Measurements from ENCODE around the gene ERMN.
A peak's percentile ranks its signal among the peaks of the same experiment; 100 is the strongest.

Gene ERMN

DNA sequence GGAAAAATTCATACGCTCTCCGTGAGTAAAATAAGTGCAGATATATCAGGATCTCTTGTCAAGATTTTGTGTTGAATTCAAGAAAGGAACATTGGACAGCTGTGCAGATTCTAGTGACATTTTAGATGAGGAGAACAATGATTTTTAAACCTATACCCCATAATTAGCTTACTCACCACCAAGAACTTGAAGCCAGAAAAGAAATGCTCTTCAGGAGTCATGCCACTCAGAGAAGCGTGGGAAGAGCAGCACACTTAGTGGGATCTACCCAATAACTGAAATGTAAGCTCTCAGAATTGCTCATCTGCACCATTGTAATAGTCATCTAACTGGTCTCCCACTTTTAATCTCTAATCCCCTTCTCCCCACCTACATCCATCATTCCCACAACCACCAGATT is 9.2 kb upstream of the ERMN start:
- Histone ChIP-seq H3K36me3 (peaks cover 0 to 9% (median 0%) of the 10 kb centered on the region in 11 experiments; a peak in 1 of 22 replicates), H3K9ac (no peak overlapping the region), H3K4me3 (no peak overlapping the region), H4K20me1 (no peaks in the 10 kb centered on the region), H3K4me1 (no peaks in the 10 kb centered on the region), H3K27ac (no peak overlapping the region), H3K27me3 (no peaks in the 10 kb centered on the region), H3K9me3 (replicated peaks in 1 of 11) (no peaks in the 10 kb centered on the region), H3K4me2 (no peak overlapping the region)
- TF ChIP-seq Cebpa-rat (IDR thresholded peaks at IDR 0.05) = no peak

DNA sequence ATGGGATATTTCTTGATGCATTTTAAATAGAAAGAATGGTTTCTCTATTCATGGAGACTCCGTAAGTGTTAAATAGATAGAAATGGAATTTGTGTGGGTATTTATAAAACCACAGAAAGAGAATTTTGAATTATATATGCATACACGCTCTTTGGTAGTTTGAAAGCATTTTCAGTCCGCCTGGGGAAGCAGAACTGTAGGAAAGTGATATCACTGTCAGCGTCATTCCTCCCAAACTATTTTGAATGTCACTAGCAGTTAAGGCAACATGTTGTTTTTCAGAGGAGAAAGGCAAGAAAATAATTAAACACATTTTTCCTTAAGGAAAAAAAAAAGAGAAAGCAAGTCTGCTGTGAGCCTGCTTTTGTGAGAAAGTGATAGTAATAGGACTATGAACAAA is 8.7 kb upstream of the ERMN start:
- TF ChIP-seq Cebpa-rat (IDR thresholded peaks at IDR 0.05) = no peak
- Histone ChIP-seq H3K9me3 (replicated peaks in 1 of 11) (no peaks in the 10 kb centered on the region), H3K4me3 (no peak overlapping the region), H3K4me1 (no peaks in the 10 kb centered on the region), H3K9ac (no peak overlapping the region), H3K27me3 (no peaks in the 10 kb centered on the region), H3K27ac (no peak overlapping the region), H4K20me1 (no peaks in the 10 kb centered on the region), H3K36me3 (peaks cover 0 to 8% (median 0%) of the 10 kb centered on the region in 11 experiments; a peak in 1 of 22 replicates), H3K4me2 (no peak overlapping the region)

DNA sequence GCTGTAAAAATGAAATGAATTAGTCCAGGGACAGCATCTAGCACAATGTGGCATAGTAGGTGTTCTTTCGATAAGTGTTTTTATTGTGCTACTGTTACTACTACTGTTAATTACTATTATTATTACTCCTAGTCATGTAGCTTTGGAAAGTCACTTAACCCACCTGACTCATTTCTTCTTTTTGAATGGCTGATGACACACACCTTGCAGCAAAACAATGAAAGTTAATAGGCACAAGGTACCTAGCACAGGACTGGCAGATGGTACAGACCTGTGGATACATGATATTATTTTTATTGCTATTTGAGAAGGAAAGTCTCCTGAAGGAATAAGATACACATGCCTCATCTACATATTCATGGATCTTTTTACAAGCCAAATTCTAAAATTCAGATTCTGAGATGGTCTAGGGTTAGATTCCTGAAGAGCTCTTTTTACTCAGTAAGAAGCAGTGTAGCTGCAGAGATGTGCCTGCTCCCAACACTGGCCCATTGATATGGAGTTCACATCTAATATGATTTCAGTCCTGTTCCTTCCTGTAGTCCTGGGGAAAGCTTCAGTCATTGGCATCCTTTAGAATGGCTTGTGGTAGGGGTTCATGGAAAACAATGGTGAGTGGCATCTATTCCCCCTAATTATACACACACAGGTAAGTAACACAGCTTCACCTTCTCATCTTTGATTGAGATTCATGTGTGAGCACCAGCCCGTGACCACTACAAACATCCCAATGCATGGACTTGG is 7.9 kb upstream of the ERMN start:
- H3K27ac ChIP-seq = no peak overlapping the region
- peaks cover 0 to 8% (median 0%) of the 10 kb centered on the region in 11 experiments; a peak in 1 of 22 replicates for H3K36me3 ChIP-seq
- TF ChIP-seq Cebpa-rat (IDR thresholded peaks at IDR 0.05) = no peak
- no peak overlapping the region for H3K4me3 ChIP-seq
- no peaks in the 10 kb centered on the region for H3K9me3 ChIP-seq (replicated peaks in 1 of 11)
- no peak overlapping the region for H3K4me2 ChIP-seq
- H3K4me1 ChIP-seq = peaks cover 0 to 4% (median 2%) of the 10 kb centered on the region in 10 experiments; a peak in 12 of 20 replicates
- no peaks in the 10 kb centered on the region for H3K27me3 ChIP-seq
- H4K20me1 ChIP-seq = no peaks in the 10 kb centered on the region
- H3K9ac ChIP-seq = no peak overlapping the region

DNA sequence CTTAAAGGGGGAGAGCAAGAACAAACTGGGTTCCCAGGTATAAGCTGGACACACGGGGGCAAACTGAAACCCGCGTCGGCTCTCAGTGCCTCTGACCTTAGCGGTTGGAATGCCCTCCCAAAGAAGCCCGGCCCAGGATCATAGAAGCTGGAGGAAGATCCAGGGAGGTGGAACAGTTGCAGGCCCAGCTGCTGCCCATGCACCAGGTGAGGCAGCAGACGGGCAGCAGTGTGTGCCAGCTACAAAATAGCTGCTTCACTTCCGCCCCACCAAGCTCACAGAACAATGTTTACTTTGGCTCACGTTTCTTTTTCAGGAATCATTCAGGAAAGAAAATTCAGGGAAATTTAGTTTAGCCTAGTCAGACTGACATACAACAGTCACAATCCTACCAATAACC is 3.9 kb upstream of the ERMN start:
- no peaks in the 10 kb centered on the region for H3K27me3 ChIP-seq
- no peaks in the 10 kb centered on the region for H4K20me1 ChIP-seq
- TF ChIP-seq Cebpa-rat (IDR thresholded peaks at IDR 0.05) = no peak
- no peak overlapping the region for H3K27ac ChIP-seq
- H3K4me1 ChIP-seq = peaks cover 9 to 18% (median 15%) of the 10 kb centered on the region in 10 experiments
- no peak overlapping the region for H3K4me2 ChIP-seq
- H3K4me3 ChIP-seq = no peak overlapping the region
- H3K36me3 ChIP-seq = peaks cover 0 to under 1% (median 0%) of the 10 kb centered on the region in 11 experiments; a peak in 2 of 22 replicates
- no peaks in the 10 kb centered on the region for H3K9me3 ChIP-seq (replicated peaks in 1 of 11)
- H3K9ac ChIP-seq = no peak overlapping the region

DNA sequence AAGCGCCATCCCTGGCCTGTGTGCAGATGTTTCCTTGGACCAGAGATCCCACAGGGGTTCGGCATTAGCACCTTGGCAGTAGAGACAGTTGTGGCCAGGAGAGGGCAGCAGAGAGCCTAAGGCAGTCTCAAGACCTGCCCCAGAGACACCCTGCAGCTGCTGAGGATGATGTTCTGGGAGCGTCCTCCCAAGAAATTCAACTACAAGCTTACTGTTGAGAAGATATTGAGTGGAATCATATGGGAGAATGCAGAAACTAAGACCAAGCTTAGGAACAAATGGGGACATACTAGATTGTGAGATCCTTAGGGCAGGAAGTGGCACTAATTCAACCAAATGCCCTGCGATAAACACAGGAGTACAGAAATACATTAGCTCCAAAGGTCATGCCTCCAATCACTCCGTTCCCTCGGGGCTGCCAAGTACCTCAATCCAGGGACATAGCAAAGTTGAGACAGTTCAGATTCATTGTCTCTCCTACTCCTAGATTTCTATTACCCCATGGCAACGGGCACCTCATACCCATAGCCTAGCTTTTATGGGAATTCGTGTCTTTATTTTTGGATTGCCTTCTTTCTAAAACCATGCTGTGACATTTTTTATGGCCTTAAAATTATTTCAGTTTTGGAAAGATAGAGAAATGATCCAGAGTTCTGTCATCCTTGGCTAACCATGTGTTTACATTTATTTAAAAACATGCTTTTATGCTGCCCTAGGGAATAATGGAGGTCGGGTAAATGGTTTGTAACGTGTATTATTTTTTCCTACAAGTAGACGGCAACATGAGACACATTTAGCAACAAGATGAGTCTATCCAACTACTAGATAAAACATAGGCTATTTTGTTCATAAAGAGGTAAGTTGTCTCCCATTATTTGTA is 2.2 kb upstream of the ERMN start:
- no peaks in the 10 kb centered on the region for H3K9me3 ChIP-seq (replicated peaks in 1 of 11)
- no peak for TF ChIP-seq Cebpa-rat (IDR thresholded peaks at IDR 0.05)
- peak overlapping the region in 1 of 11 experiments; percentile 10; a peak in 1 of 22 replicates for H3K27ac ChIP-seq
- H3K36me3 ChIP-seq = peaks cover 0 to 15% (median 0%) of the 10 kb centered on the region in 11 experiments; a peak in 2 of 22 replicates
- H3K4me3 ChIP-seq = no peak overlapping the region
- peak overlapping the region; percentile 38 to 71 (median 59) for H3K4me2 ChIP-seq
- H4K20me1 ChIP-seq = no peaks in the 10 kb centered on the region
- no peak overlapping the region for H3K9ac ChIP-seq
- H3K4me1 ChIP-seq = peaks cover 9 to 18% (median 15%) of the 10 kb centered on the region in 10 experiments
- H3K27me3 ChIP-seq = no peaks in the 10 kb centered on the region

DNA sequence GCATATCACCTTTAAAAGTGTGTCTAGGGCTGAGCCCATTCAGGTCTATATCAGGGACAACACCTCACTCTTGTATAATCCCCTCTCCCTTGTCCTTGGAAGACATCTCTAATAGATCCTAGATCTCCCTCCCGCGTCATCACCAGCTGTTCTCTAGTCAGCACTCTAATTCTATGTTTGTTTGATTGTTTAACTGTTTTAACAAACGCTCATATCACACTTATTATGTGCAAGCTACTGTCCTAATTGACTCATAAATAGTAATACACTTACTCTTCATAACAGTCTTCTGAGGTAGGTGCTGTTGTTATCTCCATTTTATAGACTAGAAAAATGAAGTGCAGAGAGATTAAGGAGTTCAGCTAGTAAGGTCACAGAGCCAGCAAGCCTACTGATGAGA is 1.6 kb upstream of the ERMN start:
- no peak overlapping the region for H3K4me3 ChIP-seq
- no peak for TF ChIP-seq Cebpa-rat (IDR thresholded peaks at IDR 0.05)
- H3K27ac ChIP-seq = no peak overlapping the region
- H4K20me1 ChIP-seq = no peaks in the 10 kb centered on the region
- H3K4me1 ChIP-seq = peaks cover 9 to 19% (median 16%) of the 10 kb centered on the region in 10 experiments
- H3K4me2 ChIP-seq = peak overlapping the region in 8 of 11 experiments; percentile 53 to 68 (median 60); a peak in 10 of 22 replicates
- no peak overlapping the region for H3K9ac ChIP-seq
- no peaks in the 10 kb centered on the region for H3K27me3 ChIP-seq
- H3K36me3 ChIP-seq = peaks cover 0 to 16% (median 0%) of the 10 kb centered on the region in 11 experiments; a peak in 2 of 22 replicates
- H3K9me3 ChIP-seq (replicated peaks in 1 of 11) = no peaks in the 10 kb centered on the region

DNA sequence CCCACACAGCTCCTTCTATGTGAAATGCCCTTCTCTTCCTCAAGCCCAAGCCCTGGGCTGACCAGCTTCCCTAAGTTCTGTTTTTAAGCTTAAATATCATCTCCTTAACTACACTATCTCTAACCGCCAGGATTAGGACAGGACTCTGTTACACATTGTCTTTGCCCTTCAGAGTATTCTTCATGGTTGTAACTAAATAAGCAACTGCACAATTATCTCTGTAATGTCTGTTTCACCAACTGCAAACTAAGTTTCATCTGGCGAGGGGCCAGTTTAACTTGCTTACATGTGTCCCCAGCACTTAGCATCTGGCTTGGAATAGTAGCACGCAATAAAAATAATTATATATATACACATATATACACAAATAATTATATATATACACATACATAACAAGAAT is 1.1 kb upstream of the ERMN start:
- no peak for TF ChIP-seq Cebpa-rat (IDR thresholded peaks at IDR 0.05)
- Histone ChIP-seq H3K9me3 (replicated peaks in 1 of 11) (no peaks in the 10 kb centered on the region), H3K4me3 (no peak overlapping the region), H3K36me3 (peaks cover 0 to 16% (median 0%) of the 10 kb centered on the region in 11 experiments; a peak in 2 of 22 replicates), H3K4me1 (peaks cover 10 to 24% (median 16%) of the 10 kb centered on the region in 10 experiments), H3K27me3 (no peaks in the 10 kb centered on the region), H3K9ac (no peak overlapping the region), H3K27ac (no peak overlapping the region), H3K4me2 (no peak overlapping the region), H4K20me1 (no peaks in the 10 kb centered on the region)

DNA sequence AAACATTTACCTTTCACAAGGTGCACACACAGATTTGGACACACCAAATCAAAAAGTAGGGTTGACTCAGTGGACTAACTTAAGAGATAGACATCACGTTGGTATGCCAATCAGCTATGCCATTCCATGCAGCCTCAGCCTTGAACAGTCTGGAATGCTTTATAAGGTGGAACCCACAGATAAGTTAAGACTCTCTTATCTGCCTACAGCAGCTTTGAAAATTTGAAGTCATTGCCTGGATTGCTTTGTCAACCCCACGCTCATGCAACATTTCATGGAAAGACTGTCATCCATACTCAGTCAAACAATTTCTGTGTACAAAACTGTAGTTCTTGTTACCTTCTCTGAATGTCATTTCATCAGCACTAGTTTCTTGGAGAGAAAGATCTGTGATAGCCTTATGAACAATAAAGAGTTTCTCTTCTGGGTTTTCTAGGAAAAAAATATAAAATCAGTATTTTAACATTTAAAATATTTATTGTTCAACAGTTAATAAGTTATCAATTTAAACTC is 1.2 kb downstream of the ERMN start:
- no peak for TF ChIP-seq Cebpa-rat (IDR thresholded peaks at IDR 0.05)
- Histone ChIP-seq H3K27me3 (no peaks in the 10 kb centered on the region), H3K4me1 (peaks cover 12 to 32% (median 19%) of the 10 kb centered on the region in 10 experiments)

DNA sequence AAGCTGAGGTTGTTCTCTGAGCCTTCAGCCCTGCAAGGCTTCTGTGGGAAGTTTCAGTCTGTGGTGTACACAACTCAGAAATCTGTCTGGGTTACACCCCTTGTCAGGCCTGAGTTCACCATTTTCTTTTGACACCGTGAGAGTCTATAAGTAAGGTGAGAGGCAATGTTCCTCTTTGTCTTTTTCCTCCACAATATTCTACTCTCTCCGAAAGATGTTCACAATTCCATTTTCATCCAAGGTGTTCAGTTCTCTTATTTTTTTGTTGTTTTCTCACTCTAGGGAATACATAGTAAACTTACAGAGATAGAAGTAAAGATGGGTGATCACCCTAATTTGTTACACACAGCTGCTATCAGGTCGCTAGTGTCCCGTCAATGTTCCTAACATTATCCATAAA is 3.2 kb downstream of the ERMN start:
- no peak for TF ChIP-seq Cebpa-rat (IDR thresholded peaks at IDR 0.05)
- Histone ChIP-seq H3K9me3 (replicated peaks in 1 of 11) (no peaks in the 10 kb centered on the region), H3K27ac (no peak overlapping the region), H3K9ac (no peak overlapping the region), H4K20me1 (no peaks in the 10 kb centered on the region), H3K4me2 (no peak overlapping the region), H3K27me3 (no peaks in the 10 kb centered on the region), H3K4me3 (no peak overlapping the region), H3K36me3 (peaks cover 0 to 27% (median 0%) of the 10 kb centered on the region in 11 experiments; a peak in 3 of 22 replicates), H3K4me1 (peaks cover 0 to 20% (median 9%) of the 10 kb centered on the region in 10 experiments; a peak in 16 of 20 replicates)

More for the DNA sequence above, 1.2 kb downstream of the ERMN start:
- no peaks in the 10 kb centered on the region for H4K20me1 ChIP-seq
- no peak overlapping the region for H3K4me3 ChIP-seq
- no peak overlapping the region for H3K4me2 ChIP-seq
- H3K36me3 ChIP-seq = peaks cover 0 to 19% (median 0%) of the 10 kb centered on the region in 11 experiments; a peak in 3 of 22 replicates
- H3K9ac ChIP-seq = no peak overlapping the region
- H3K27ac ChIP-seq = no peak overlapping the region
- H3K9me3 ChIP-seq (replicated peaks in 1 of 11) = no peaks in the 10 kb centered on the region

Data from BLaER1 treated with 17β-estradiol and CSF1 and Interleukin-3, amounts not matched to agents 10 nM and 100 nM (cell line).